ENCODE results near the gene PRMT2. TPM values are rescaled to one million over a fixed set of nuclear protein-coding genes. Genes with fewer than 3 reads are reported as not detected.

Gene PRMT2
- polyA plus RNA-seq, 1 experiment, result 241 TPM

DNA sequence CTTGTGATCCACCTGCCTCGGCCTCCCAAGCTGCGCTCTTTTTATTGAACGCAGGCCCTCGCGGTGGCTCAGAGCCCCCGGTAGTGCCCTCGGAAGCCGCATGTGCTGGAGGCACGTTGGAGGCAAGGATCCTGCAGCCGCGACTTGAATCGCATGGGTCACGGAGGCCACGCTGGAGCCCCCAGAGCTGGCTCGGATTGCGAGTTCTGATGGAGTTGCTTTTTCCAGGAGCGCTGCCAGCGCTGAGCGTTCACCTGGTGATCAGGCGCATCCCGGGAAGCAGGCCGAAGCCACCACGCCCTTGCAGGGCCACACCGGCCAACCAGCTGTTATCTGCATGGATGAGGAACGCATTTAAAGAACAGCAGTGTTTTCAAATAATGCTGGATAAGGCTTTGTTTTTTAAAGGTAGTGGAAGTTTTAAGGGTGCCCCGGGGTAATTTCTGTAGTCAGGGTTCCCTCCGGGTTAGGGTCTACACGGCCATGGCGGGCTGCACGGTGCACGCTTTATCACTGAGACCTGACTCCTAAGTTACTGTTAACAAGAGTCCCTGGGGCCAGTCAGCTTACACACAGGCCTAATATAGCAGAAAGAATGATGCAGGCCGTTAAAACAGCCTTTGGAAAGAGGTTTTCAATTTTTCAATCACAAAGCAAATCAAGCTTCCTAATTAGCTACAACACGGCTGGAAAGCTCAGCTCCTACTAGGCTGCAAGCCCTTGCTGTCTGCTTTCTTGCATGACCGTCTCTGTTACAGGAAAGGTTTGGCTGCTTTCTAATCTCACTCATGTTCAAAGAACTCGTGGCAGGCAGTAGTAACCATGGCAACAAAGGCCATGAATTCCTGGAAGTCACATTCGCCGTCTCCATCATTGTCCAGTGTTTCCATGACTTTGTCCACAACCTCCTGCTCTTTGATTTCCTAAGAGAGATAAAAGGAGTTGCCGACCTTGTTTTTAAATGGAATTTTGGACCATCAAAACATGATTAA, 36.6 kb upstream of the PRMT2 start:
- H3K36me3 ChIP-seq (ENCODE audit: control insufficient read depth, insufficient read depth, low read length), result no peaks in the 10 kb centered on the region
- CTCF ChIA-PET, result no interaction called here
- H3K4me3 ChIP-seq (ENCODE audit: low read depth, low read length), result no peak overlapping the region
- POLR2A ChIA-PET, result interaction anchor here (0.9 kb wide), 1 partner anchor 37 kb away, joined by 3 read pairs; the partner anchor contains the start of gene PRMT2
- peak; percentile 68 for DNase-seq (ENCODE audit: low read depth)
- no peaks in the 10 kb centered on the region for H3K27me3 ChIP-seq (ENCODE audit: control insufficient read depth, insufficient read depth, low read length)
- TF ChIP-seq, protein P1, sequence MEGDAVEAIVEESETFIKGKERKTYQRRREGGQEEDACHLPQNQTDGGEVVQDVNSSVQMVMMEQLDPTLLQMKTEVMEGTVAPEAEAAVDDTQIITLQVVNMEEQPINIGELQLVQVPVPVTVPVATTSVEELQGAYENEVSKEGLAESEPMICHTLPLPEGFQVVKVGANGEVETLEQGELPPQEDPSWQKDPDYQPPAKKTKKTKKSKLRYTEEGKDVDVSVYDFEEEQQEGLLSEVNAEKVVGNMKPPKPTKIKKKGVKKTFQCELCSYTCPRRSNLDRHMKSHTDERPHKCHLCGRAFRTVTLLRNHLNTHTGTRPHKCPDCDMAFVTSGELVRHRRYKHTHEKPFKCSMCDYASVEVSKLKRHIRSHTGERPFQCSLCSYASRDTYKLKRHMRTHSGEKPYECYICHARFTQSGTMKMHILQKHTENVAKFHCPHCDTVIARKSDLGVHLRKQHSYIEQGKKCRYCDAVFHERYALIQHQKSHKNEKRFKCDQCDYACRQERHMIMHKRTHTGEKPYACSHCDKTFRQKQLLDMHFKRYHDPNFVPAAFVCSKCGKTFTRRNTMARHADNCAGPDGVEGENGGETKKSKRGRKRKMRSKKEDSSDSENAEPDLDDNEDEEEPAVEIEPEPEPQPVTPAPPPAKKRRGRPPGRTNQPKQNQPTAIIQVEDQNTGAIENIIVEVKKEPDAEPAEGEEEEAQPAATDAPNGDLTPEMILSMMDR (IDR thresholded peaks at IDR 0.05; ENCODE audit: insufficient read depth, low read depth, low read length), result no peak

GRCh38 chr21:46600305-46600704, 35.2 kb upstream of the PRMT2 start:
- CTCF ChIA-PET, result no interaction called here

DNA sequence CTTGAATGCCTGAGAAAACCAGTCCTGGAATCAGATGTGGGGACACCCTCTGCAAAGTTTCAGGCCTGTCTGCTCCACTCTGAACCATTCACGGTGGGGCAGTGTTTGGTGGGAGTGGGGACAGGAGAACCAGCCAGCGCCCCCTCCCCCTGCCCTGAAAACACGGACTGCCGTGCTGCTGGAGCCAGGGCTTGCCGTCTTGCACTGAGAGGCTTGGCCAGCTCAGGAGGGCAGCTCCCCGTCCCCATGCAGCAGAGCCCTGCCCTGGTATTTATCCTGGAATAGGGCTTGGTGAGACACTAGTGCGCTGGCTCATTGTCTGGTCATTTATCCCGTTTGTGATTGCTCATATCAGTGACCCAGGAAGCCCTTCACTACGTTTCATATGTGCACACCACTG, 34.5 kb upstream of the PRMT2 start:
- H3K4me3 ChIP-seq (ENCODE audit: low read depth, low read length), result no peak overlapping the region
- DNase-seq (ENCODE audit: low read depth), result no peak
- no peaks in the 10 kb centered on the region for H3K27me3 ChIP-seq (ENCODE audit: control insufficient read depth, insufficient read depth, low read length)
- TF ChIP-seq, protein P1 (IDR thresholded peaks at IDR 0.05; ENCODE audit: insufficient read depth, low read depth, low read length), result no peak
- CTCF ChIA-PET, result no interaction called here
- POLR2A ChIA-PET, result no interaction called here
- no peaks in the 10 kb centered on the region for H3K36me3 ChIP-seq (ENCODE audit: control insufficient read depth, insufficient read depth, low read length)

More at GRCh38 chr21:46600305-46600704, 35.2 kb upstream of the PRMT2 start:
- no peaks in the 10 kb centered on the region for H3K27me3 ChIP-seq (ENCODE audit: control insufficient read depth, insufficient read depth, low read length)
- H3K36me3 ChIP-seq (ENCODE audit: control insufficient read depth, insufficient read depth, low read length), result no peaks in the 10 kb centered on the region
- no peak overlapping the region for H3K4me3 ChIP-seq (ENCODE audit: low read depth, low read length)
- POLR2A ChIA-PET, result no interaction called here
- no peak for DNase-seq (ENCODE audit: low read depth)
- TF ChIP-seq, protein P1 (IDR thresholded peaks at IDR 0.05; ENCODE audit: insufficient read depth, low read depth, low read length), result no peak

- ChIA-PET POLR2A (no interaction called here), CTCF (no interaction called here)
- H3K27me3 ChIP-seq (ENCODE audit: control insufficient read depth, insufficient read depth, low read length), result no peaks in the 10 kb centered on the region
- no peak for DNase-seq (ENCODE audit: low read depth)
- TF ChIP-seq, protein P1 (IDR thresholded peaks at IDR 0.05; ENCODE audit: insufficient read depth, low read depth, low read length), result no peak
- H3K36me3 ChIP-seq (ENCODE audit: control insufficient read depth, insufficient read depth, low read length), result no peaks in the 10 kb centered on the region
- H3K4me3 ChIP-seq (ENCODE audit: low read depth, low read length), result no peak overlapping the region
These were observed 32.2 kb upstream of the PRMT2 start for GRCh38 chr21:46603228-46603627.

DNA sequence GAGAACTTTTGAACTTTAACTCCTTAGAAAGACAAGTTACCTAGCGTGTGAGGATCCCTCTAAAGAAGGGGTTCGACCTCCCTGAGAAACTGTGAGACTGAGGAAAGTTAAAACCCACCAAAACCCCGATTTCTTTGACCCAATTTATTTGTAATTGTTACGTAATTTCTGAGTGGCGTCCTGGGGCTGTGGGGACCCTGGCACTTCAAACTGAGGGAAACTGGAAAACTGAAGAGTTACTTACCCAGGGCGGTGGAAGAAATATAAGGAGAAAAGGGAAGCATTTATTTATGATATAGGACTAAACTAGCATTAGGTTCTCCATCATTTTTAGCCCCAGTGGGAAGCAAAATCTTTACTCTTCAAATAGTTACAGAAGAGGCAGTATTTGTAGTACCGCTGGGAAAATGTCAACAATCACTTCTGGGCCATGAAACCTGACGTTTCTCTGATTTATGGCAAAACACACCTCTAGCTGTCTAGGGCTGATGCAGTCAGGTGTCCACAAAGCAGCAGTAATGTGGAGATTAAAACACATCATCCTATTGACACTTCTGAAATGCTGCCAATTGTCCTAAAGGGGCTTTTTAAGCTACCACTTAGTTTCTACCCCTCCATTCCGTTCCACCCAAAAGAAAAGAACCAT, 31.0 kb upstream of the PRMT2 start:
- H3K27me3 ChIP-seq (ENCODE audit: control insufficient read depth, insufficient read depth, low read length), result peaks cover 3% of the 10 kb centered on the region
- POLR2A ChIA-PET, result no interaction called here
- TF ChIP-seq, protein P1 (IDR thresholded peaks at IDR 0.05; ENCODE audit: insufficient read depth, low read depth, low read length), result no peak
- no peak overlapping the region for H3K4me3 ChIP-seq (ENCODE audit: low read depth, low read length)
- H3K36me3 ChIP-seq (ENCODE audit: control insufficient read depth, insufficient read depth, low read length), result no peaks in the 10 kb centered on the region
- CTCF ChIA-PET, result interaction anchor here (1.5 kb wide), 1 partner anchor 17 kb away, joined by 4 read pairs; no protein-coding TSS in a partner anchor
- DNase-seq (ENCODE audit: low read depth), result no peak
